Esophagus squamous epithelium (tissue), 4 donors: ENCODE data around the gene SLC35F3.

Source experiments
- CTCF ChIP-seq, 6 experiments: fragments of 450-650 bp in 4 of 6; fragments of 200-600 bp in 2 of 6; sonication (generic) in 2 of 6; IDR thresholded peaks; one replicate each; pipeline ENCODE4 v1.5.1; 2016 to 2019; ENCODE audit warnings: antibody characterized with exemption in 6 of 6, mild to moderate bottlenecking in 4 of 6, moderate library complexity in 4 of 6
- POLR2A ChIP-seq, 4 donors: fragments of 450-650 bp; IDR thresholded peaks; one replicate each; pipeline ENCODE4 v1.6.1; 2017; ENCODE audit warnings: antibody characterized with exemption in 4 of 4, mild to moderate bottlenecking in 4 of 4, moderate library complexity in 3 of 4

GRCh38 chr1:234118911-234119310, 214.4 kb downstream of the SLC35F3 start:
- TF ChIP-seq POLR2A (IDR thresholded peaks at IDR 0.05) (no peak), CTCF (IDR thresholded peaks at IDR 0.05) (no peak)
